Lung (tissue), 12 donors: ENCODE results near the gene TRAPPC2. TPM values are rescaled to one million over a fixed set of nuclear protein-coding genes. Genes with fewer than 3 reads are reported as not detected.

Experiments
- ATAC-seq: fragments of 200-7000 bp; cut with Tn5 transposase; one replicate; pipeline ENCODE4 v1.9.1; 2020; ENCODE audit warnings: moderate number of reproducible peaks; ENCODE audit not compliant: insufficient read depth, low FRiP score
- DNase-seq, 3 donors: peaks; one replicate each; pipeline ENCODE4 v3.0.0-alpha.2; 2013 to 2017
- H3K27ac ChIP-seq, 2 donors: one replicate each; pipeline ENCODE4 v1.5.1; 2013; ENCODE audit warnings: mild to moderate bottlenecking in 2 of 2, moderate library complexity in 2 of 2, control low read depth in 1 of 2, inconsistent platforms in 1 of 2, low read depth in 1 of 2, low read length in 1 of 2
- H3K27me3 ChIP-seq, 3 donors: one replicate each; pipeline ENCODE4 v1.5.1; 2013; ENCODE audit warnings: low read length in 2 of 3; ENCODE audit not compliant: control insufficient read depth in 3 of 3, insufficient read depth in 3 of 3
- H3K36me3 ChIP-seq, 4 donors: one replicate each; pipeline ENCODE4 v1.5.1; 2013; ENCODE audit warnings: low read length in 4 of 4, mild to moderate bottlenecking in 1 of 4, moderate library complexity in 1 of 4; ENCODE audit not compliant: control insufficient read depth in 4 of 4, insufficient read depth in 4 of 4
- H3K4me1 ChIP-seq, 5 donors: one replicate each; pipeline ENCODE4 v1.5.1; 2013; ENCODE audit warnings: low read length in 5 of 5, mild to moderate bottlenecking in 2 of 5, moderate library complexity in 1 of 5; ENCODE audit not compliant: control insufficient read depth in 5 of 5, insufficient read depth in 5 of 5
- H3K4me3 ChIP-seq: one replicate; pipeline ENCODE4 v1.5.1; 2013; ENCODE audit warnings: mild to moderate bottlenecking, control low read depth, moderate library complexity
- H3K9ac ChIP-seq, 2 donors: one replicate each; pipeline ENCODE4 v1.5.1; 2013; ENCODE audit warnings: low read length in 2 of 2, control low read depth in 1 of 2; ENCODE audit not compliant: insufficient read depth in 1 of 2
- H3K9me3 ChIP-seq, 4 donors: one replicate each; pipeline ENCODE4 v1.5.1; 2013; ENCODE audit warnings: low read length in 3 of 4, mild to moderate bottlenecking in 1 of 4, moderate library complexity in 1 of 4; ENCODE audit not compliant: control insufficient read depth in 4 of 4, insufficient read depth in 3 of 4
- WGBS, 2 donors: extraction: QIAGEN DNeasy Blood & Tissue Kit; methylation state at CpG; one replicate each; pipeline ENCODE4 v1.1.7; 2013; 5-methylcytosine and 5-hydroxymethylcytosine counted together
- polyA plus RNA-seq, 2 donors: library from polyadenylated mRNA; stranded (reverse); fragments of 200-250 nt; gene quantifications; one replicate each; pipeline ENCODE4 v1.2.1, GENCODE V29; 2013
- total RNA-seq, 2 donors: library from RNA; depleted of rRNA in 1 of 2; stranded (reverse); fragments of >200 nt in 1 of 2; gene quantifications; one replicate each; pipeline ENCODE4 v1.2.1, GENCODE V29; 2014 to 2021
- TF ChIP-seq, protein P1 (sequence below): IDR thresholded peaks from 2 replicates; pipeline ENCODE4 v1.5.1; 2012; ENCODE audit warnings: mild to moderate bottlenecking; ENCODE audit errors: control extremely low read depth, extremely low read depth
- donor health status: control.
- donor health status: control.
- donor health status: Bipolar disorder and iron deficiency.
- donor health status: healthy.
- donor health status: DM: yes; HTN: yes; CAD: no.

The TRAPPC2 gene
- total and polyA plus RNA-seq, 4 donors: 4.7 to 32.6 (median 10.5) TPM

GRCh38 chrX:13687203-13687602, 47.2 kb downstream of the TRAPPC2 start:
- Histone ChIP-seq H3K9me3 (peaks cover 0 to 2% (median 0%) of the 10 kb centered on the region in 4 donors), H3K27me3 (peaks cover 0 to 48% (median 46%) of the 10 kb centered on the region in 3 donors), H3K27ac (no peak overlapping the region), H3K4me3 (no peak overlapping the region), H3K4me1 (peaks cover 0 to 9% (median 1%) of the 10 kb centered on the region in 5 donors), H3K36me3 (no peaks in the 10 kb centered on the region), H3K9ac (no peak overlapping the region)
- 70 to 74% methylated on average over 1 of the region's 1 CpG for WGBS, 2 donors
- TF ChIP-seq, protein P1, sequence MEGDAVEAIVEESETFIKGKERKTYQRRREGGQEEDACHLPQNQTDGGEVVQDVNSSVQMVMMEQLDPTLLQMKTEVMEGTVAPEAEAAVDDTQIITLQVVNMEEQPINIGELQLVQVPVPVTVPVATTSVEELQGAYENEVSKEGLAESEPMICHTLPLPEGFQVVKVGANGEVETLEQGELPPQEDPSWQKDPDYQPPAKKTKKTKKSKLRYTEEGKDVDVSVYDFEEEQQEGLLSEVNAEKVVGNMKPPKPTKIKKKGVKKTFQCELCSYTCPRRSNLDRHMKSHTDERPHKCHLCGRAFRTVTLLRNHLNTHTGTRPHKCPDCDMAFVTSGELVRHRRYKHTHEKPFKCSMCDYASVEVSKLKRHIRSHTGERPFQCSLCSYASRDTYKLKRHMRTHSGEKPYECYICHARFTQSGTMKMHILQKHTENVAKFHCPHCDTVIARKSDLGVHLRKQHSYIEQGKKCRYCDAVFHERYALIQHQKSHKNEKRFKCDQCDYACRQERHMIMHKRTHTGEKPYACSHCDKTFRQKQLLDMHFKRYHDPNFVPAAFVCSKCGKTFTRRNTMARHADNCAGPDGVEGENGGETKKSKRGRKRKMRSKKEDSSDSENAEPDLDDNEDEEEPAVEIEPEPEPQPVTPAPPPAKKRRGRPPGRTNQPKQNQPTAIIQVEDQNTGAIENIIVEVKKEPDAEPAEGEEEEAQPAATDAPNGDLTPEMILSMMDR: no peak
- DNase-seq: no peak
- no peak for ATAC-seq

- Histone ChIP-seq H3K4me1 (peaks cover 0 to 2% (median 0%) of the 10 kb centered on the region in 5 donors), H3K9ac (no peak overlapping the region), H3K36me3 (no peaks in the 10 kb centered on the region), H3K27me3 (peaks cover 0 to 51% (median 39%) of the 10 kb centered on the region in 3 donors), H3K9me3 (peaks cover 0 to 2% (median 0%) of the 10 kb centered on the region in 4 donors), H3K4me3 (no peak overlapping the region), H3K27ac (no peak overlapping the region)
- DNase-seq (no peak), ATAC-seq (no peak)
- WGBS, 2 donors: 39 to 70% methylated on average over 3 of the region's 3 CpGs
- TF ChIP-seq, protein P1: no peak
These were observed 49.2 kb downstream of the TRAPPC2 start for GRCh38 chrX:13685126-13685763.

- no peak overlapping the region for H3K27ac ChIP-seq
- no peak overlapping the region for H3K9ac ChIP-seq
- ATAC-seq: no peak
- H3K4me1 ChIP-seq: peaks cover 0 to 2% (median 0%) of the 10 kb centered on the region in 5 donors
- H3K9me3 ChIP-seq: peaks cover 0 to 2% (median 0%) of the 10 kb centered on the region in 4 donors
- no peak overlapping the region for H3K4me3 ChIP-seq
- TF ChIP-seq, protein P1: no peak
- peaks cover 0 to 44% (median 32%) of the 10 kb centered on the region in 3 donors for H3K27me3 ChIP-seq
- no peaks in the 10 kb centered on the region for H3K36me3 ChIP-seq
- no peak for DNase-seq
- WGBS, 2 donors: 80 to 98% methylated on average over 4 of the region's 4 CpGs
These were observed 50.1 kb downstream of the TRAPPC2 start for GRCh38 chrX:13684361-13684760.
